HEK293T (cell line): ENCODE results near the gene NETO2.

Experiments
- CTCF ChIA-PET: fragments of 350-600 bp; formaldehyde crosslinking; extraction: SDS; loops from one replicate; lab custom pipeline; 2021; ENCODE audit warnings: antibody characterized with exemption, inconsistent platforms; lab: Yijun Ruan, JAX
- POLR2A ChIA-PET: fragments of 350-600 bp; formaldehyde crosslinking; extraction: SDS; loops from one replicate; lab custom pipeline; 2020; ENCODE audit warnings: antibody characterized with exemption, inconsistent platforms; lab: Yijun Ruan, JAX
- DNase-seq: peaks from one replicate; pipeline ENCODE4 v3.0.0; 2012; ENCODE audit warnings: mixed read lengths; ENCODE audit errors: extremely low spot score
- ARNT ChIP-seq: fragments of 450-650 bp; IDR thresholded peaks from 2 replicates; pipeline ENCODE4 v1.6.1; 2017; ENCODE audit warnings: mild to moderate bottlenecking
- BHLHE40 ChIP-seq: fragments of 450-650 bp; IDR thresholded peaks from 2 replicates; pipeline ENCODE4 v1.6.1; 2016; ENCODE audit warnings: mild to moderate bottlenecking, moderate library complexity, borderline replicate concordance
- CTBP1 ChIP-seq: fragments of 450-650 bp; IDR thresholded peaks from 2 replicates; pipeline ENCODE4 v1.6.1; 2016; ENCODE audit warnings: borderline replicate concordance
- ELF4 ChIP-seq: fragments of 450-650 bp; IDR thresholded peaks from 2 replicates; pipeline ENCODE4 v1.6.1; 2017; ENCODE audit warnings: antibody characterized with exemption
- FOXA1 ChIP-seq: fragments of 450-650 bp; IDR thresholded peaks from 2 replicates; pipeline ENCODE4 v1.6.1; 2016; ENCODE audit warnings: mild to moderate bottlenecking
- FOXK2 ChIP-seq: fragments of 450-650 bp; IDR thresholded peaks from 2 replicates; pipeline ENCODE4 v1.6.1; 2016; ENCODE audit warnings: mild to moderate bottlenecking
- FOXM1 ChIP-seq: fragments of 450-650 bp; IDR thresholded peaks from 2 replicates; pipeline ENCODE4 v1.6.1; 2017; ENCODE audit warnings: mild to moderate bottlenecking, borderline replicate concordance
- HDGF ChIP-seq: fragments of 450-650 bp; IDR thresholded peaks from 2 replicates; pipeline ENCODE4 v1.6.1; 2017; ENCODE audit warnings: antibody characterized with exemption, borderline replicate concordance
- L3MBTL2 ChIP-seq: fragments of 450-650 bp; conservative IDR thresholded peaks from 2 replicates; pipeline ENCODE4 v1.6.1; 2016; ENCODE audit warnings: mild to moderate bottlenecking
- LEF1 ChIP-seq: fragments of 450-650 bp; IDR thresholded peaks from 2 replicates; pipeline ENCODE4 v1.6.1; 2017; ENCODE audit warnings: mild to moderate bottlenecking, borderline replicate concordance
- NFRKB ChIP-seq: fragments of 450-650 bp; IDR thresholded peaks from 2 replicates; pipeline ENCODE4 v1.6.1; 2016; ENCODE audit warnings: mild to moderate bottlenecking, moderate library complexity
- PKNOX1 ChIP-seq: fragments of 450-650 bp; IDR thresholded peaks from 2 replicates; pipeline ENCODE4 v1.6.1; 2016
- SP1 ChIP-seq: fragments of 450-650 bp; IDR thresholded peaks from 2 replicates; pipeline ENCODE4 v1.6.1; 2017
- SUZ12 ChIP-seq: fragments of 450-650 bp; IDR thresholded peaks from 2 replicates; pipeline ENCODE4 v1.6.1; 2016; ENCODE audit warnings: mild to moderate bottlenecking
- TARDBP ChIP-seq: fragments of 450-650 bp; IDR thresholded peaks from 2 replicates; pipeline ENCODE4 v1.6.1; 2016
- ZNF384 ChIP-seq: fragments of 450-650 bp; IDR thresholded peaks from 2 replicates; pipeline ENCODE4 v1.6.1; 2016

The NETO2 gene

GRCh38 chr16:47069313-47069712, 74.4 kb downstream of the NETO2 start:
- TF ChIP-seq PKNOX1 (no peak), HDGF (no peak), NFRKB (no peak), TARDBP (no peak), L3MBTL2 (no peak), ELF4 (no peak), CTBP1 (no peak), FOXM1 (no peak), BHLHE40 (no peak), FOXK2 (no peak), LEF1 (no peak), ZNF384 (no peak), SP1 (no peak), ARNT (no peak), FOXA1 (no peak), SUZ12 (no peak)
- ChIA-PET POLR2A (no interaction called here), CTCF (no interaction called here)
- DNase-seq = no peak

- TF ChIP-seq ELF4 (no peak), ZNF384 (no peak), LEF1 (no peak), SP1 (no peak), TARDBP (no peak), BHLHE40 (no peak), SUZ12 (no peak), FOXA1 (no peak), FOXK2 (no peak), HDGF (no peak), ARNT (no peak), L3MBTL2 (no peak), FOXM1 (no peak), NFRKB (no peak), CTBP1 (no peak)
- ChIA-PET CTCF (interaction anchor here (0.6 kb wide), 1 partner anchor 466 kb away, joined by 3 read pairs; no protein-coding TSS in a partner anchor), POLR2A (no interaction called here)
- no peak for DNase-seq
Observed at GRCh38 chr16:47067203-47067602, 76.5 kb downstream of the NETO2 start.

GRCh38 chr16:47065766-47066688, 77.7 kb downstream of the NETO2 start:
- TF ChIP-seq BHLHE40 = no peak
- no peak for TF ChIP-seq ZNF384
- TF ChIP-seq FOXK2 = no peak
- no peak for TF ChIP-seq CTBP1
- TF ChIP-seq FOXM1 = no peak
- TF ChIP-seq HDGF = no peak
- no peak for TF ChIP-seq TARDBP
- TF ChIP-seq NFRKB = no peak
- no peak for TF ChIP-seq L3MBTL2
- no peak for TF ChIP-seq LEF1
- DNase-seq = no peak
- CTCF ChIA-PET = no interaction called here
- POLR2A ChIA-PET = no interaction called here

GRCh38 chr16:47064775-47065174, 79.0 kb downstream of the NETO2 start:
- DNase-seq = no peak
- POLR2A ChIA-PET = no interaction called here
- CTCF ChIA-PET = no interaction called here
- TF ChIP-seq SUZ12 (no peak), ZNF384 (no peak), FOXK2 (no peak), L3MBTL2 (no peak), FOXM1 (no peak), HDGF (no peak), LEF1 (no peak), BHLHE40 (no peak), PKNOX1 (no peak), SP1 (no peak), FOXA1 (no peak), ARNT (no peak)

- no peak for DNase-seq
- TF ChIP-seq NFRKB = no peak
- TF ChIP-seq ELF4 = no peak
- no peak for TF ChIP-seq PKNOX1
- no peak for TF ChIP-seq FOXA1
- no peak for TF ChIP-seq HDGF
- TF ChIP-seq ARNT = no peak
- TF ChIP-seq CTBP1 = no peak
- no peak for TF ChIP-seq ZNF384
- TF ChIP-seq FOXM1 = no peak
- TF ChIP-seq BHLHE40 = no peak
- TF ChIP-seq L3MBTL2 = no peak
- TF ChIP-seq LEF1 = no peak
- no peak for TF ChIP-seq SP1
- no peak for TF ChIP-seq SUZ12
- no peak for TF ChIP-seq TARDBP
- no peak for TF ChIP-seq FOXK2
- ChIA-PET POLR2A (no interaction called here), CTCF (no interaction called here)
Observed at GRCh38 chr16:47063011-47063724, 80.6 kb downstream of the NETO2 start.
